Ovary (tissue), 9 donors: ENCODE measurements around the gene JPT2. TPM values are rescaled to one million over a fixed set of nuclear protein-coding genes. Genes with fewer than 3 reads are reported as not detected.
A peak's percentile ranks its signal among the peaks of the same experiment; 100 is the strongest.

ENCODE experiments used
- DNase-seq, 5 donors: peaks; one replicate each; pipeline ENCODE4 v3.0.0-alpha.2; 2019 to 2020
- H3K27ac ChIP-seq, 2 donors: fragments of 200-600 bp; one replicate each; pipeline versions ENCODE4 v1.5.1 to v1.8.0; 2019 to 2022
- H3K27me3 ChIP-seq: fragments of 200-600 bp; one replicate; pipeline ENCODE4 v1.8.0; 2022
- H3K36me3 ChIP-seq: fragments of 200-600 bp; sonication (generic); one replicate; pipeline ENCODE4 v1.5.1; 2019
- H3K4me1 ChIP-seq: one replicate; pipeline ENCODE4 v1.8.1; 2013; ENCODE audit warnings: mild to moderate bottlenecking, moderate library complexity; ENCODE audit not compliant: insufficient read depth
- H3K4me3 ChIP-seq: fragments of 200-600 bp; sonication (generic); one replicate; pipeline ENCODE4 v1.5.1; 2017
- H3K9me3 ChIP-seq, 2 donors: fragments of 200-600 bp in 1 of 2; sonication (generic) in 1 of 2; one replicate each; pipeline versions ENCODE4 v1.5.1 to v1.8.1; 2013 to 2019; ENCODE audit warnings: mild to moderate bottlenecking in 1 of 2, moderate library complexity in 1 of 2
- EP300 ChIP-seq: sonication (generic); formaldehyde crosslinking; IDR thresholded peaks from one replicate; pipeline ENCODE4 v1.6.1; 2017; ENCODE audit warnings: antibody characterized with exemption
- POLR2A ChIP-seq: fragments of 450-650 bp; IDR thresholded peaks from one replicate; pipeline ENCODE4 v1.6.1; 2017; ENCODE audit warnings: antibody characterized with exemption, mild to moderate bottlenecking, moderate library complexity
- WGBS, 3 donors: extraction: QIAGEN DNeasy Blood & Tissue Kit in 1 of 3; methylation state at CpG; one replicate each; pipeline versions ENCODE4 v1.1.5 to v1.1.7; 2013 to 2017; 5-methylcytosine and 5-hydroxymethylcytosine counted together
- intact Hi-C, 4 donors: fragments of 100-400 bp; cut with DNase I; formaldehyde crosslinking; loops; one replicate each; pipeline versions ENCODE4 v1.11.0 to v1.15.1; 2022 to 2023
- polyA plus RNA-seq, 2 donors: library from polyadenylated mRNA; stranded (reverse); fragments of 200-250 nt in 1 of 2; fragments of 350-450 nt in 1 of 2; fragmentation: Illumina TruSeq in 1 of 2; extraction: RNeasy Lipid Tissue Mini Kit (QIAGEN cat#74804) in 1 of 2; gene quantifications; one replicate each; pipeline ENCODE4 v1.2.3, GENCODE V29; 2013 to 2014
- total RNA-seq, 7 donors: library from RNA; depleted of rRNA in 2 of 7; stranded (reverse); fragments of >200 nt in 2 of 7; fragmentation: NEBNext Ultra II Directional in 3 of 7; extraction: Animal tissue kit (Norgen Biotek cat#: 25700) in 3 of 7; gene quantifications; one replicate each; pipeline versions ENCODE4 v1.1.0 to v1.2.4, GENCODE V29; 2016 to 2023
- TF ChIP-seq, protein P1 (sequence below), 3 donors: fragments of 450-650 bp in 2 of 3; fragments of 200-600 bp in 1 of 3; IDR thresholded peaks; one replicate each; pipeline versions ENCODE4 v1.5.1 to v1.8.0; 2016 to 2022; ENCODE audit warnings: antibody characterized with exemption in 3 of 3, mild to moderate bottlenecking in 1 of 3
- donor health status: DM: no; HTN: no; CAD: no; lungs with moderate emphysema.
- donor health status: DM: no; HTN: no; CAD: no.
- donor health status: Bipolar disorder and iron deficiency.
- donor health status: DM: yes; HTN: yes; CAD: no.
- donor health status: DM: no; HTN: no; CAD: no.
- donor health status: DM: yes; HTN: yes; CAD: no.

JPT2 gene
- total and polyA plus RNA-seq, 9 donors, result 14.4 to 51.8 (median 44.1) TPM

DNA sequence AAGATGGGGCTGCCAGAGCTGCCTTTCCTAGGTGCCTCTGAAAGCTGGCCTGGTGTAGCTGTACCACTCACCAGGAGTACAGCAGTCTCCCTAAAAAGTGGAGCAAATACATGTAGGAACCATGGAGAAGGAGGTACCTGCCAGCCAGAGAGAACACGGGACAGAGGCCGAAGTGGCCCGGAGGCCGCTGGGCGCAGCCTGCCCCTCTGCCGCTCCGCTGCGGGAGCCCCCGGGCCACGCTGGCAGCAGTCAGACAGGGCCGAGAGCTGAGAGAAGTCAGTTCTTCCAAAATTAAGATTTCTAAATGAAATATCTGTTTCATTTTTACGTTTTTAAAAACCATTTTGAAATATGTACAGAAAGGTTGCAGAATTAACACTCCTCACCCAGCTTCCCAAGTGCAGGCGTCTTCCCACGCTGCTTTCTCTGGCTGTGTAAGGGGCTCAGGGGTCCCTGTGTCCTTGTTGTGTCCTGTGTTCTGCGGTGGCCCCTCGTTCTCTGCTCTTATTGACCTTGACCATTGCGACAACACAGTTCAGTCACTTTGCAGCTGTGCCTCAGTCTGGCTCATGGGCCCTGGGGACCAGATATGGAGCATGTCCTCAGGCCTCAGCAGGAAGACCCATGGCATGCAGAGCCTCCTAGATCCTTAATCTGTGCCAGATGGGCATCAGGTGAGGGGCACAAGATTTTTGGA, 32.9 kb downstream of the JPT2 start:
- H3K4me1 ChIP-seq, result peaks cover 19% of the 10 kb centered on the region
- no peaks in the 10 kb centered on the region for H3K36me3 ChIP-seq
- no peak for DNase-seq
- WGBS, 3 donors, result 83 to 86% (median 84%) methylated on average over 17 of the region's 17 CpGs
- H3K27ac ChIP-seq, result no peak overlapping the region
- intact Hi-C loops, result no loop called here
- no peaks in the 10 kb centered on the region for H3K9me3 ChIP-seq
- no peaks in the 10 kb centered on the region for H3K27me3 ChIP-seq
- no peak overlapping the region for H3K4me3 ChIP-seq
- TF ChIP-seq, protein P1, sequence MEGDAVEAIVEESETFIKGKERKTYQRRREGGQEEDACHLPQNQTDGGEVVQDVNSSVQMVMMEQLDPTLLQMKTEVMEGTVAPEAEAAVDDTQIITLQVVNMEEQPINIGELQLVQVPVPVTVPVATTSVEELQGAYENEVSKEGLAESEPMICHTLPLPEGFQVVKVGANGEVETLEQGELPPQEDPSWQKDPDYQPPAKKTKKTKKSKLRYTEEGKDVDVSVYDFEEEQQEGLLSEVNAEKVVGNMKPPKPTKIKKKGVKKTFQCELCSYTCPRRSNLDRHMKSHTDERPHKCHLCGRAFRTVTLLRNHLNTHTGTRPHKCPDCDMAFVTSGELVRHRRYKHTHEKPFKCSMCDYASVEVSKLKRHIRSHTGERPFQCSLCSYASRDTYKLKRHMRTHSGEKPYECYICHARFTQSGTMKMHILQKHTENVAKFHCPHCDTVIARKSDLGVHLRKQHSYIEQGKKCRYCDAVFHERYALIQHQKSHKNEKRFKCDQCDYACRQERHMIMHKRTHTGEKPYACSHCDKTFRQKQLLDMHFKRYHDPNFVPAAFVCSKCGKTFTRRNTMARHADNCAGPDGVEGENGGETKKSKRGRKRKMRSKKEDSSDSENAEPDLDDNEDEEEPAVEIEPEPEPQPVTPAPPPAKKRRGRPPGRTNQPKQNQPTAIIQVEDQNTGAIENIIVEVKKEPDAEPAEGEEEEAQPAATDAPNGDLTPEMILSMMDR (IDR thresholded peaks at IDR 0.05), result no peak
- TF ChIP-seq EP300 (no peak), POLR2A (no peak)

DNA sequence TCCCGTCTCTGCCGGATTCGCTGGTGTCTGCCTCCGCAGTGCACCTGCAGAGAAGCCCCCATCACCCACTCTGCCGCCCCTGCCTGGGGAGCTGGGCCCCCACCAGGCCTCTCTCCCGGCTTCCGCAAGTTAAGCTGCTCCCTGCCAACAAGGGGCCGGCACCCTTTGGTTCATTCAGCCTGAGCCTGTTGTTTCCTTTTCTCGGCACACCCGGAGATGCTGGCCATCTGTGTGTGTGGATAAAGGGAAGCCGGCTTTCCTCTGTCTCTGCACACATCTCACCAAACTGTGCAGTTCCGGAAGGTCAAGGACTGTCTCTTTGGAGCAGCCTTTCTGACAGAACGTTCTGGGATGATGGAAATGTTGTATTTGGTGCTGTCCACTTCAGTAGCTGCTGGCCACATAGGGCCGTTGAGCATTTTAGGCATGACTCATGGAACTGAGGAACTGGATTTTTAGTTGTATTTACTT, 34.7 kb downstream of the JPT2 start:
- WGBS, 3 donors, result 16 to 49% (median 34%) methylated on average over 14 of the region's 14 CpGs
- intact Hi-C loops, result no loop called here
- peaks cover 14% of the 10 kb centered on the region for H3K4me1 ChIP-seq

DNA sequence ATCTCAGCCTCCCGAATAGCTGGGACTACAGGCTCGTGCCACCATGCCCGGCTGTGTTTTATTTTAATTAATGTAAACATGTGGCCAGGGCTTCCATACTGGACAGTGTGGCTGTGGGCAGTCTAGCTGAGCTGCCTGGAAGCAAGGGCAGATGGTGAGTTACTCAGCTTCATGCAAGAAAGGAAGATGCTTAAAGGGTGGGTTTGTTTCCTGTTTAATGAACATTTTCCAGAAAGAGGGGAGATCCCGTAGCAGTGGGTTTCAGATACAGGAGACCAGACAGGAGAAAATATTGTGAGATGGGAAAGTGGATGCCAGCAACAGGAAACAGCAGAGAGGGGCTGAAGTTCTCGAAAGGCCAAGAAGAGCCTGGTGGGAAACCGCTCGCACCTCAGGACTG, 35.3 kb downstream of the JPT2 start:
- H3K27ac ChIP-seq, result no peak overlapping the region
- no peaks in the 10 kb centered on the region for H3K9me3 ChIP-seq
- H3K4me3 ChIP-seq, result no peak overlapping the region
- TF ChIP-seq, protein P1 (IDR thresholded peaks at IDR 0.05), result no peak
- TF ChIP-seq EP300, result no peak
- no peak for TF ChIP-seq POLR2A
- peaks cover 10% of the 10 kb centered on the region for H3K4me1 ChIP-seq
- H3K27me3 ChIP-seq, result no peaks in the 10 kb centered on the region
- 58 to 76% (median 63%) methylated on average over 7 of the region's 7 CpGs for WGBS, 3 donors
- DNase-seq, result no peak
- intact Hi-C loops, result no loop called here
- H3K36me3 ChIP-seq, result no peaks in the 10 kb centered on the region

More for the DNA sequence above, 34.7 kb downstream of the JPT2 start:
- TF ChIP-seq EP300 (no peak), POLR2A (no peak)
- TF ChIP-seq, protein P1 (IDR thresholded peaks at IDR 0.05), result no peak
- Histone ChIP-seq H3K27ac (no peak overlapping the region), H3K27me3 (no peaks in the 10 kb centered on the region), H3K4me3 (no peak overlapping the region), H3K9me3 (no peaks in the 10 kb centered on the region), H3K36me3 (no peaks in the 10 kb centered on the region)
- peak in 2 of 5 donors; percentile 38 to 54 for DNase-seq

DNA sequence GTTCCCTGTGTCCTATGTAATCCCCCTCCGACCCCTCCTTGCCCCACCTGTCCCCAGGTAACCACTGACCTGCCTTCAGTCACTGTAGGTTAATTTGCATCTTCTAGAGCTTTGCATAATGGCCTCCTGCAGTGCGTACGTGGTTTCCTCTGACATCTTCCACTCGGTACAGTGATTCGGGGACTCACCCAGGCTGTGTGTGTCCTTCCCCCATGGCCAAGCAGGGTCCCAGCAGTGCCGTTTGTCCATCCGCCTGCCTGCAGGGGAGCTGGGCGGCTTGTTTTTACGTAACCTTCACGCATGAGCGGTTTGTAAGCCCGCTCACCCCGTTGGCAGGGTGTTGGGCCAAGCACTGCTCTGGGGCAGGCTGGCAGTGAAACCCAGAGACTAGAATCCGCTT, 35.9 kb downstream of the JPT2 start:
- no peaks in the 10 kb centered on the region for H3K36me3 ChIP-seq
- H3K27ac ChIP-seq, result no peak overlapping the region
- H3K4me3 ChIP-seq, result no peak overlapping the region
- TF ChIP-seq EP300, result no peak
- TF ChIP-seq, protein P1 (IDR thresholded peaks at IDR 0.05), result no peak
- TF ChIP-seq POLR2A, result no peak
- intact Hi-C loops, result no loop called here
- no peaks in the 10 kb centered on the region for H3K27me3 ChIP-seq
- no peak for DNase-seq
- no peaks in the 10 kb centered on the region for H3K9me3 ChIP-seq
- peaks cover 10% of the 10 kb centered on the region for H3K4me1 ChIP-seq
- 82 to 86% (median 84%) methylated on average over 14 of the region's 14 CpGs for WGBS, 3 donors
